ENCODE data around the gene MYRIP. TPM values are rescaled to one million over a fixed set of nuclear protein-coding genes. Genes with fewer than 3 reads are reported as not detected.

The MYRIP gene
- total and polyA plus RNA-seq, 10 of the 15 experiments (the other 5 are each of a cell fraction or from before 2014, with no cell fraction given) = 0.03 to 0.08 (median 0.04) TPM; not detected in 6

DNA sequence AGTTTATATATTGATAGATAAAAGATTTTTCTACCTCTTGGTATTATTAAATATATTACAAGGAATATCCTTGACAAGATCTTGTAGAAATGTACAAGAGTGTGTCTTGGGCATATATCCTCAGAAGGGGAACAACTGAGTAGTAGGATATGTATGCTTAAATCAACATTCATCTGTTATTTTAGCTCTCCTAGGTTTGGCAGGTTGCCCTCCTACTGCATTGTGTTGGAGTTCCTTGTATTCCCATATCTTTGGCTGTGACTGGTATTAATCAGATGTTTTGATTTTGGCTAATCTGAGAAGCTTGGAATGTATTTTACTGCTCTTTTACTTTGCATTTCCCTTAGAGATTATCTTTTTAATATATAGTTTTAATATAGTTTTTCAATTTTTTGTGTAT, 4.6 kb downstream of the MYRIP start:
- ATAC-seq = no peak
- no peak for TF ChIP-seq PML (IDR thresholded peaks at IDR 0.05; ENCODE audit: low read length)
- no peak for TF ChIP-seq PAX8 (IDR thresholded peaks at IDR 0.05)
- TF ChIP-seq RAD51 (IDR thresholded peaks at IDR 0.05) = no peak
- TF ChIP-seq, protein P1, sequence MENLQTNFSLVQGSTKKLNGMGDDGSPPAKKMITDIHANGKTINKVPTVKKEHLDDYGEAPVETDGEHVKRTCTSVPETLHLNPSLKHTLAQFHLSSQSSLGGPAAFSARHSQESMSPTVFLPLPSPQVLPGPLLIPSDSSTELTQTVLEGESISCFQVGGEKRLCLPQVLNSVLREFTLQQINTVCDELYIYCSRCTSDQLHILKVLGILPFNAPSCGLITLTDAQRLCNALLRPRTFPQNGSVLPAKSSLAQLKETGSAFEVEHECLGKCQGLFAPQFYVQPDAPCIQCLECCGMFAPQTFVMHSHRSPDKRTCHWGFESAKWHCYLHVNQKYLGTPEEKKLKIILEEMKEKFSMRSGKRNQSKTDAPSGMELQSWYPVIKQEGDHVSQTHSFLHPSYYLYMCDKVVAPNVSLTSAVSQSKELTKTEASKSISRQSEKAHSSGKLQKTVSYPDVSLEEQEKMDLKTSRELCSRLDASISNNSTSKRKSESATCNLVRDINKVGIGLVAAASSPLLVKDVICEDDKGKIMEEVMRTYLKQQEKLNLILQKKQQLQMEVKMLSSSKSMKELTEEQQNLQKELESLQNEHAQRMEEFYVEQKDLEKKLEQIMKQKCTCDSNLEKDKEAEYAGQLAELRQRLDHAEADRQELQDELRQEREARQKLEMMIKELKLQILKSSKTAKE (IDR thresholded peaks at IDR 0.05; ENCODE audit: low read depth, poor library complexity, severe bottlenecking) = no peak
- no peak for TF ChIP-seq SREBF2 (IDR thresholded peaks at IDR 0.05; ENCODE audit: low read length)
- TF ChIP-seq BHLHE40 (IDR thresholded peaks at IDR 0.05; ENCODE audit: borderline replicate concordance in 1 of 2, low read depth in 2 of 2, low read length in 1 of 2) = no peak
- no peak for TF ChIP-seq FOS (IDR thresholded peaks at IDR 0.05; ENCODE audit: borderline replicate concordance, extremely low read depth, insufficient read length)
- TF ChIP-seq ZZZ3 (IDR thresholded peaks at IDR 0.05; ENCODE audit: control insufficient read depth, insufficient read length, low read depth) = no peak
- TF ChIP-seq, protein P2, sequence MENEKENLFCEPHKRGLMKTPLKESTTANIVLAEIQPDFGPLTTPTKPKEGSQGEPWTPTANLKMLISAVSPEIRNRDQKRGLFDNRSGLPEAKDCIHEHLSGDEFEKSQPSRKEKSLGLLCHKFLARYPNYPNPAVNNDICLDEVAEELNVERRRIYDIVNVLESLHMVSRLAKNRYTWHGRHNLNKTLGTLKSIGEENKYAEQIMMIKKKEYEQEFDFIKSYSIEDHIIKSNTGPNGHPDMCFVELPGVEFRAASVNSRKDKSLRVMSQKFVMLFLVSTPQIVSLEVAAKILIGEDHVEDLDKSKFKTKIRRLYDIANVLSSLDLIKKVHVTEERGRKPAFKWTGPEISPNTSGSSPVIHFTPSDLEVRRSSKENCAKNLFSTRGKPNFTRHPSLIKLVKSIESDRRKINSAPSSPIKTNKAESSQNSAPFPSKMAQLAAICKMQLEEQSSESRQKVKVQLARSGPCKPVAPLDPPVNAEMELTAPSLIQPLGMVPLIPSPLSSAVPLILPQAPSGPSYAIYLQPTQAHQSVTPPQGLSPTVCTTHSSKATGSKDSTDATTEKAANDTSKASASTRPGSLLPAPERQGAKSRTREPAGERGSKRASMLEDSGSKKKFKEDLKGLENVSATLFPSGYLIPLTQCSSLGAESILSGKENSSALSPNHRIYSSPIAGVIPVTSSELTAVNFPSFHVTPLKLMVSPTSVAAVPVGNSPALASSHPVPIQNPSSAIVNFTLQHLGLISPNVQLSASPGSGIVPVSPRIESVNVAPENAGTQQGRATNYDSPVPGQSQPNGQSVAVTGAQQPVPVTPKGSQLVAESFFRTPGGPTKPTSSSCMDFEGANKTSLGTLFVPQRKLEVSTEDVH (IDR thresholded peaks at IDR 0.05; ENCODE audit: low read depth, partially characterized antibody) = no peak
- no peak for TF ChIP-seq TAF1 (IDR thresholded peaks at IDR 0.05; ENCODE audit: borderline replicate concordance, low read depth, low read length)
- no peak for TF ChIP-seq MEF2B (IDR thresholded peaks at IDR 0.05; ENCODE audit: partially characterized antibody, poor library complexity, severe bottlenecking)
- TF ChIP-seq, protein P3, sequence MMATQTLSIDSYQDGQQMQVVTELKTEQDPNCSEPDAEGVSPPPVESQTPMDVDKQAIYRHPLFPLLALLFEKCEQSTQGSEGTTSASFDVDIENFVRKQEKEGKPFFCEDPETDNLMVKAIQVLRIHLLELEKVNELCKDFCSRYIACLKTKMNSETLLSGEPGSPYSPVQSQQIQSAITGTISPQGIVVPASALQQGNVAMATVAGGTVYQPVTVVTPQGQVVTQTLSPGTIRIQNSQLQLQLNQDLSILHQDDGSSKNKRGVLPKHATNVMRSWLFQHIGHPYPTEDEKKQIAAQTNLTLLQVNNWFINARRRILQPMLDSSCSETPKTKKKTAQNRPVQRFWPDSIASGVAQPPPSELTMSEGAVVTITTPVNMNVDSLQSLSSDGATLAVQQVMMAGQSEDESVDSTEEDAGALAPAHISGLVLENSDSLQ (IDR thresholded peaks at IDR 0.05) = no peak
- TF ChIP-seq, protein P4, sequence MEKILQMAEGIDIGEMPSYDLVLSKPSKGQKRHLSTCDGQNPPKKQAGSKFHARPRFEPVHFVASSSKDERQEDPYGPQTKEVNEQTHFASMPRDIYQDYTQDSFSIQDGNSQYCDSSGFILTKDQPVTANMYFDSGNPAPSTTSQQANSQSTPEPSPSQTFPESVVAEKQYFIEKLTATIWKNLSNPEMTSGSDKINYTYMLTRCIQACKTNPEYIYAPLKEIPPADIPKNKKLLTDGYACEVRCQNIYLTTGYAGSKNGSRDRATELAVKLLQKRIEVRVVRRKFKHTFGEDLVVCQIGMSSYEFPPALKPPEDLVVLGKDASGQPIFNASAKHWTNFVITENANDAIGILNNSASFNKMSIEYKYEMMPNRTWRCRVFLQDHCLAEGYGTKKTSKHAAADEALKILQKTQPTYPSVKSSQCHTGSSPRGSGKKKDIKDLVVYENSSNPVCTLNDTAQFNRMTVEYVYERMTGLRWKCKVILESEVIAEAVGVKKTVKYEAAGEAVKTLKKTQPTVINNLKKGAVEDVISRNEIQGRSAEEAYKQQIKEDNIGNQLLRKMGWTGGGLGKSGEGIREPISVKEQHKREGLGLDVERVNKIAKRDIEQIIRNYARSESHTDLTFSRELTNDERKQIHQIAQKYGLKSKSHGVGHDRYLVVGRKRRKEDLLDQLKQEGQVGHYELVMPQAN (conservative IDR thresholded peaks at IDR 0.05) = no peak
- no peak for TF ChIP-seq CHD2 (IDR thresholded peaks at IDR 0.05; ENCODE audit: borderline replicate concordance, low read depth, low read length)
- no peak for TF ChIP-seq MEF2A (IDR thresholded peaks at IDR 0.05; ENCODE audit: insufficient read depth, low read depth, low read length)
- TF ChIP-seq CBFB (IDR thresholded peaks at IDR 0.05; ENCODE audit: low read depth) = no peak
- no peak for TF ChIP-seq MXI1 (IDR thresholded peaks at IDR 0.05; ENCODE audit: low read depth, low read length)

More for the DNA sequence above, 4.6 kb downstream of the MYRIP start:
- no peak overlapping the region for H2AFZ ChIP-seq (ENCODE audit: control insufficient read depth, low read depth, low read length)
- no peaks in the 10 kb centered on the region for H4K20me1 ChIP-seq (ENCODE audit: control insufficient read depth, insufficient read depth)
- no peaks in the 10 kb centered on the region for H3K9me3 ChIP-seq (replicated peaks; ENCODE audit: control insufficient read depth, insufficient read depth, low read length)
- no peak overlapping the region for H3K4me2 ChIP-seq (ENCODE audit: control insufficient read depth, insufficient read depth)
- H3K4me1 ChIP-seq (ENCODE audit: control insufficient read depth, insufficient read depth, low read length) = no peaks in the 10 kb centered on the region
- ChIA-PET POLR2A (no interaction called here), SMC1A (ENCODE audit: uncharacterized antibody, unreplicated experiment) (interaction anchor here (0.6 kb wide), 1 partner anchor 503 kb away, joined by 3 read pairs; no protein-coding TSS in a partner anchor), RAD21 (ENCODE audit: unreplicated experiment) (no interaction called here), CTCF (interaction anchor here (1.9 to 4.2 kb wide), 2 partner anchors 8 to 366 kb away, joined by 6 to 34 read pairs; no protein-coding TSS in a partner anchor)
- intact Hi-C loops (cut with micrococcal nuclease; ENCODE audit: unreplicated experiment) = loop anchor here (5.0 kb wide), 1 partner anchor 178 kb away; no protein-coding TSS in a partner anchor
- no peak for DNase-seq (ENCODE audit: low read depth, low spot score)
- no peak overlapping the region for H3K9ac ChIP-seq (ENCODE audit: control insufficient read depth, insufficient read depth, low read length)
- FAIRE-seq = no peak
- no TSS peak for BruUV-seq (replicated peaks)
- no peaks in the 10 kb centered on the region for H3K36me3 ChIP-seq (ENCODE audit: control insufficient read depth in 2 of 2, insufficient read depth in 2 of 2, low read length in 1 of 2)
- H3K27me3 ChIP-seq (replicated peaks in 1 of 2; ENCODE audit: control insufficient read depth in 2 of 2, insufficient read depth in 2 of 2, low read length in 1 of 2) = peaks cover 12% of the 10 kb centered on the region in 2 experiments
- no peak overlapping the region for H3K27ac ChIP-seq (ENCODE audit: control insufficient read depth, insufficient read depth)
- no peaks in the 10 kb centered on the region for H3K79me2 ChIP-seq (ENCODE audit: control insufficient read depth, insufficient read depth, low read length)
- H3K4me3 ChIP-seq = no peak overlapping the region
- in situ Hi-C loops (cut with MboI) = loop anchor here (10.0 kb wide), 1 partner anchor 361 kb away; no protein-coding TSS in a partner anchor

Data from GM12878 (cell line).